ENCODE data around the gene GIT2. TPM values are rescaled to one million over a fixed set of nuclear protein-coding genes. Genes with fewer than 3 reads are reported as not detected.
A peak's percentile ranks its signal among the peaks of the same experiment; 100 is the strongest.

GIT2 gene
- total RNA-seq (2014; rRNA removed; shearing (Covaris generic)) (20.9 and 23.1 TPM in 2 replicates), polyA plus RNA-seq (2016; fragmentation: Nextera tagmentation; extraction: Ambion mirVana) (9.4 and 15.8 TPM in 2 replicates)
- long read RNA-seq, full-length matches to known transcripts: 5 of 8 reads
- long read RNA-seq, partial matches to known transcripts: 2 of 8 reads
- long read RNA-seq, other reads (novel, unspliced or antisense): 1 of 8 reads

GRCh38 chr12:109995686-109996482 lies at the start of gene GIT2:
Gene GIT2 (minus strand): TSS chr12:109996368. CDS start chr12:109996224, 144 bp downstream.
- H4K20me1 ChIP-seq (replicated peaks; ENCODE audit: insufficient read depth): peaks cover 12% of the 10 kb centered on the region
- H3K79me2 ChIP-seq (replicated peaks; ENCODE audit: insufficient read depth): peaks cover 25% of the 10 kb centered on the region
- Mint-ChIP-seq H3K9me3 (no peaks in the 10 kb centered on the region), H3K4me1 (peaks cover 19% of the 10 kb centered on the region), H3K27me3 (ENCODE audit: insufficient read depth, low read depth, poor library complexity) (peaks cover 14% of the 10 kb centered on the region), H3K27ac (peak within 1 kb of the TSS; percentile 86), H3K36me3 (ENCODE audit: low read depth) (no peaks in the 10 kb centered on the region; the same call in 2 of the 3 replicates), H3K4me3 (peak within 1 kb of the TSS; percentile 94)
- H3K4me1 ChIP-seq (ENCODE audit: insufficient read depth): peaks cover 25% of the 10 kb centered on the region
- 0 out of 2 replicates have a peak, but pooled peaks cover 2% of the 10 kb centered on the region for H3F3A ChIP-seq (replicated peaks; ENCODE audit: low read depth)
- no peaks in the 10 kb centered on the region for H3K36me3 ChIP-seq (ENCODE audit: insufficient read depth)
- H3K27ac ChIP-seq (ENCODE audit: low read depth): peak within 1 kb of the TSS; percentile 18; the same call in 1 of the 2 replicates
- ATAC-seq (peak; percentile 76), DNase-seq (ENCODE audit: low spot score) (peak; percentile 95)
- H2AFZ ChIP-seq: peak within 1 kb of the TSS; percentile 93
- H3K27me3 ChIP-seq (ENCODE audit: insufficient read depth): peaks cover 13% of the 10 kb centered on the region
- H3K9me2 ChIP-seq (ENCODE audit: insufficient read depth): 0 out of 2 replicates have a peak, but pooled peaks cover 3% of the 10 kb centered on the region
- H3K4me2 ChIP-seq: peak within 1 kb of the TSS; percentile 89
- peak; percentile 59 for TF ChIP-seq CREB1 (CRISPR knock-in tag; IDR thresholded peaks at IDR 0.05; ENCODE audit: low read depth)
- TF ChIP-seq NANOG (IDR thresholded peaks at IDR 0.05; ENCODE audit: borderline replicate concordance): no peak
- no peak for TF ChIP-seq REST (IDR thresholded peaks at IDR 0.05; ENCODE audit: unreplicated experiment)
- no peak for TF ChIP-seq EZH2 (IDR thresholded peaks at IDR 0.05; ENCODE audit: low read depth, unreplicated experiment)
- peak; percentile 86 for TF ChIP-seq POLR2AphosphoS5 (IDR thresholded peaks at IDR 0.05; ENCODE audit: low read depth)
- no peak for TF ChIP-seq STAT1 (IDR thresholded peaks at IDR 0.05; ENCODE audit: unreplicated experiment)
- no peak for TF ChIP-seq ZNF331 (CRISPR knock-in tag; IDR thresholded peaks at IDR 0.05; ENCODE audit: low read depth)
- no peak for TF ChIP-seq ZNF114 (CRISPR knock-in tag; IDR thresholded peaks at IDR 0.05)
- no peak for TF ChIP-seq ZNF462 (CRISPR knock-in tag; IDR thresholded peaks at IDR 0.05)
- peak; percentile 71 for TF ChIP-seq ETS1 (IDR thresholded peaks at IDR 0.05)
- H3K4me3 ChIP-seq: peak within 1 kb of the TSS; percentile 88

Data from GM23338 (cell line).